Ovary (tissue), 3 donors: Measurements from ENCODE around the gene COX8C.

ENCODE experiments used
- POLR2A ChIP-seq: fragments of 450-650 bp; IDR thresholded peaks from one replicate; pipeline ENCODE4 v1.6.1; 2017; ENCODE audit warnings: antibody characterized with exemption, mild to moderate bottlenecking, moderate library complexity
- TF ChIP-seq, protein P1 (sequence below), 3 donors: fragments of 450-650 bp in 2 of 3; fragments of 200-600 bp in 1 of 3; IDR thresholded peaks; one replicate each; pipeline versions ENCODE4 v1.5.1 to v1.8.0; 2016 to 2022; ENCODE audit warnings: antibody characterized with exemption in 3 of 3, mild to moderate bottlenecking in 1 of 3
- donor health status: DM: no; HTN: no; CAD: no.

DNA sequence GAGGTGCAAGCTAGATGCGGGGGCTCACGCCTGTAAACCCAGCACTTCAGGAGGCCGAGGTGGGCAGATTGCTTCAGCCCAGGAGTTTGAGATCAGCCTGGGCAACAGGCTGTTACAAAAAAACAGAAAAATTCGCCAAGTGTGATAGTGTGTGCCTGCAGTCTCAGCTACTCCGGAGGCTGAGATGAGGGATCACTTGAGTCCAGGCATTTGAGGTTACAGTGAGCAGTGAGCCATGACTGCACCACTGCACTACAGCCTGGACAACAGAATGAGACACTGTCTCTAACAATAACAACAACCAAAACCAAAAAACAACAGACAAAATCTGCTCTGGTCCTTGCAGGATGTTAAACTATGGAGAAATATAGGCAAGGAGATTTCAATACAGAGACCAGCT lies 28.1 kb upstream of the COX8C start:
- TF ChIP-seq, protein P1, sequence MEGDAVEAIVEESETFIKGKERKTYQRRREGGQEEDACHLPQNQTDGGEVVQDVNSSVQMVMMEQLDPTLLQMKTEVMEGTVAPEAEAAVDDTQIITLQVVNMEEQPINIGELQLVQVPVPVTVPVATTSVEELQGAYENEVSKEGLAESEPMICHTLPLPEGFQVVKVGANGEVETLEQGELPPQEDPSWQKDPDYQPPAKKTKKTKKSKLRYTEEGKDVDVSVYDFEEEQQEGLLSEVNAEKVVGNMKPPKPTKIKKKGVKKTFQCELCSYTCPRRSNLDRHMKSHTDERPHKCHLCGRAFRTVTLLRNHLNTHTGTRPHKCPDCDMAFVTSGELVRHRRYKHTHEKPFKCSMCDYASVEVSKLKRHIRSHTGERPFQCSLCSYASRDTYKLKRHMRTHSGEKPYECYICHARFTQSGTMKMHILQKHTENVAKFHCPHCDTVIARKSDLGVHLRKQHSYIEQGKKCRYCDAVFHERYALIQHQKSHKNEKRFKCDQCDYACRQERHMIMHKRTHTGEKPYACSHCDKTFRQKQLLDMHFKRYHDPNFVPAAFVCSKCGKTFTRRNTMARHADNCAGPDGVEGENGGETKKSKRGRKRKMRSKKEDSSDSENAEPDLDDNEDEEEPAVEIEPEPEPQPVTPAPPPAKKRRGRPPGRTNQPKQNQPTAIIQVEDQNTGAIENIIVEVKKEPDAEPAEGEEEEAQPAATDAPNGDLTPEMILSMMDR (IDR thresholded peaks at IDR 0.05), result no peak
- no peak for TF ChIP-seq POLR2A
